ENCODE measurements around the gene KLHL35.

The KLHL35 gene

GRCh38 chr11:75469785-75470405 is 36.9 kb upstream of the KLHL35 start:
- no peak for DNase-seq (ENCODE audit: low read depth)

GRCh38 chr11:75468534-75469340 is 35.7 kb upstream of the KLHL35 start:
- peak; percentile 87 for DNase-seq (ENCODE audit: low read depth)

DNA sequence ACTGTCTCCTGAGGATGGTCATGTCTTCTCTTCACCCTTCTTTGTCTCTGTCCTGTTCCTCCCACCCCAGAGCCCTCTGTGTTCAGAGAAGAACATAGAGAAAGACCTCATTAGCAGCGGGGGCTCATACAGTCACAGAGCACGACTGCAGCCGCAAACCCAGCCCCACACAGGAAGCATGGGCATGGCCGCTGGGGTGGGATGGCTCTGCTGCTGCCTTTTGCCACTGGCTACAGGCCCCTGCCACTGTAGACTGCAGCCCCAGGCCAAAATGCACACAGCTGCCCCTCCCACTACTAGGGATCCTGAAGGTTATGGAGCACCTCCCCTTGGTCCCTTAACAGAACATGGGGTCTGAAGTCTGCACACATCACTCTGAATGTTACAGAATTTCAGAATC is 34.9 kb upstream of the KLHL35 start:
- DNase-seq (ENCODE audit: low read depth): no peak

DNA sequence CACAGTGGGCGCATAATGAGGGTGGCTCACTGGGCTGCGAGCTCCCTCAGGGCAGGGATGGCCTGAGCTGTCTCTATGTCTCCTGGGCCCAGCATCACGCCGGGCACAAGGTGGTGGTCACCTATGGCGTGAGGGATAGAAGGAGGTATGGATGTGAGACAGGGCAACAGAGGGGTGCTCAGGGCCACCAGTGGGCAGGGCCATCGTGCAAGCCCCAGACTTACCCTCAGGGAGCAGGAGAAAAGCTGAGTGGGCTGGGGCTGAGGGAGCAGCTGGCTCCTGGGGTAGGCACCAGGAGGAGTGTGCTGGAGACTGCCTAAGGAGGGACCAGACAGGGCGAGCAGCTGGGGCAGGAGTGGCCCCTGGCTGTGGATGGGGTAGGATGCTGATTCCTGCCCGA is 34.3 kb upstream of the KLHL35 start:
- DNase-seq (ENCODE audit: low read depth): no peak

GRCh38 chr11:75465701-75466531 is 32.9 kb upstream of the KLHL35 start:
- peak; percentile 63 for DNase-seq (ENCODE audit: low read depth)

- no peak for DNase-seq (ENCODE audit: low read depth)
Measured at GRCh38 chr11:75463106-75463774, 30.2 kb upstream of the KLHL35 start.

GRCh38 chr11:75462117-75462653 is 29.2 kb upstream of the KLHL35 start:
- no peak for DNase-seq (ENCODE audit: low read depth)

DNA sequence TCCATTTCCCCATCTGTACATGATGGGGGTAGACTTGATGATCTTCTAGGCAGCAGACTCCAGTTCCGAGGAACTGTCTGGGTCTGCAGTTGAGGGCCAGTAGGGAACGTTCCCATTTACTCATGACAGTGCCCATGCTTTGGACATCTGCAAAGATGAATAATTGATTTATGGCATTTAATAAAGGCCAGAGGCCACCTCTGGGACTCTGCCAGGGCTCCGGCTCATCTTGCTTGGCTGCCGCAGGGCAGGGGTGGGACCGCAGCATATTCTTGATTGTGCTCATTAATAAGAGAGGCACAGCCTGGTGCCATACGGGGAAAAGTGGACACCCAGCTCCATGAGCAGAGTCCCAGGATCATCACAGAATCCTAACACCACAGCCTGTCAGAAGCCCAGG is 28.1 kb upstream of the KLHL35 start:
- DNase-seq (ENCODE audit: low read depth): no peak

GRCh38 chr11:75456596-75457183 is 23.7 kb upstream of the KLHL35 start:
- DNase-seq (ENCODE audit: low read depth): no peak

GRCh38 chr11:75454987-75455386 is 22.0 kb upstream of the KLHL35 start:
- no peak for DNase-seq (ENCODE audit: low read depth)

DNA sequence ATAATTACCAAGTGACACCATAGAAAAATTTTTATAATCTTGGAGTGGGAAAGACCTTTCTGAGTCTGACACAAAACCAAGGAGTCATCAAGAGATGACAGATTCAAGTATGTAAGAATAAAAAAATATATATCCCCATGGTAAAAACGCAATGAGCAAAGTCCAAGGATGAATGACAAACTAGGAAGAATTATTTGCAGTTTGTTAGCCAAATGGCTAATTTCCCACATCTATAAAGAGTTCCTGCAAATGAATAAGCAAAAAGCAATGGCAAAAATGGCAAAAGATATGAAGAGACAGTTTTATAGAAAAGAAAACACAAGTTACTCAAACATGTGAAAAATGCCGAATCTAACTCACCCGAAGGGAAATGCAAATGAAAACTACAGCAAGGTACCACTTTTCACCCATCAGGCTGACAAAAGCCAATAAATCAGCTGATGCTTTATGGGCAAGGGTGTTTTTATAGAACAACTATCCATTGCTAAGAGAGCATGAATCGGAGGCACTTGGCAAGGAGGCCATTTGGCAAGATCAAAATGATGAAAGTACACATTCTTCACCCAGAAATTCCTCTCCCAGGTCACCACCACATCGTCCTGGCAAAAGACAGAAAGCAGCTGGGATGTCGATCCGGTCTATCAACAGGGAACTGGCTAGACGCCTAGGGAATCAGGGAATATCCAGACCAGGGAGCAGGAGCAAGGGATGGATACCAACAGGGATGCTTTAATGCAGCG is 21.1 kb upstream of the KLHL35 start:
- DNase-seq (ENCODE audit: low read depth): peak; percentile 45

DNA sequence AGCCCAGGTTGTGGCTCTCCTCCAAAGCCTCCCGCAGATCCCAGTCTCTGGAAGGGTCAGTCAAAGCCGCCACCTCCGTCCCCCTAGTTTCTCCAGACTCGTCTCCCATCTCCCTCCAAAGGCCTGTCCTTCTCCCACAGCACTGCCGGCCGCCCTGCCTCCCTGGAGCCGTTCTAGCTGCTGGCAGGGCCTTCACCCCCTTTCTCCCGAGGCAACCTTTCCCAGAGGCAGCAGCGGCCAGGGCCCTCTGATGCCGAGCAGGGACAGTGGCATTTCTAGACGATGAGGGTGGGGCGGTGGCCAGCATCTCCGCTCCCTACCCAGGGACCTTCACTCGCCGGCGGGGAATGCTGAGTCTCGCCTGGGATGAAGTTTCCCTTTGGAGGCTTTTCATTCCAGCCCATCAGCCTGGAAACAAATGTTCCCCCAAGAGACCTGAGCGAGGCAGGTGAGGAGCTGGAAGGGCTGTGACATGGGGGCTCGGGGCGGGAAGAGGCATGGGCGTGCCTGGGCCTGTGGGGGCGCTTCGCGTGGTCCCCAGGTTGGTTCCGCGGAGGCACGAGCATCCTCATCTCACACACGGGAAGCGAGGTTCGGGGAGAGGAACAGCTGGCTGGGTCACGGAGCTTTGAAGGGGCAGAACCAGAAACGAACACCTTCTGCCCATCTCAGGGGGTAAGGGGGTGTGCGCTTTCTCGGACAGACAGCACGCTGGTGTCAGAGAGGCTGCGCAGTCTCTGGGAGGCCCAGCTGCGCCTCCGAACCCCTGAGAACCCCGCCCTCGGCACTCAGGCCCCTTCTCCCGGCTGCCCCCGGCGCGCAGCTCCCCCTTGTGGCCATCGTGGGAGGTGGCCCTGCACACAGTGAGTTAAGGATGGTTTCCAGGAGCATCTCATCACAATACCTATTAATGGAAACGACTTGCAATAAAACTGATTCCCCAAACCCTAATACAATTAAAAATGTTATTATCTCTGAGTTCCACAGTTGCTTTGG is 18.1 kb upstream of the KLHL35 start:
- no peak for DNase-seq (ENCODE audit: low read depth)

- DNase-seq (ENCODE audit: low read depth): no peak
Measured at GRCh38 chr11:75450236-75450635, 17.2 kb upstream of the KLHL35 start.

DNA sequence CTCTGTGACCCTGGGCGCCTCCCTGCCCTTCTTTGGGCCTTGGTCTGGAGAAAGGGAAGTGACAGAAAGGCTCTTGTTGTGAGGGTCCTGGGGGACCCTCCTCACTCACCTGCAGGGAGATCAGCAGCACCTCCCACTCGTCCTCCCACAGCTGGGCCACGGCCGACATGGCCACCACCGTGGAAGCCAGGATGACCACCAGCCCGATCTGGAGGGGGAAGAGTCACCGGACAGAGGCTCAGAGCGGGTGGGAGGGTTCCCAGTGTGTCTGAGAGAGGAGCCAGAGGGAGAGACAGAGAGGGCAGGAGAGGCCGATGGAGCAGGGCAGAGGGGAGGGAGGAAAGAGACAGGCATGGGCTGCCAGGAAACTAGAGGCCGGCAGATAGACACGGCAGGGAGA is 16.8 kb upstream of the KLHL35 start:
- no peak for DNase-seq (ENCODE audit: low read depth)

DNA sequence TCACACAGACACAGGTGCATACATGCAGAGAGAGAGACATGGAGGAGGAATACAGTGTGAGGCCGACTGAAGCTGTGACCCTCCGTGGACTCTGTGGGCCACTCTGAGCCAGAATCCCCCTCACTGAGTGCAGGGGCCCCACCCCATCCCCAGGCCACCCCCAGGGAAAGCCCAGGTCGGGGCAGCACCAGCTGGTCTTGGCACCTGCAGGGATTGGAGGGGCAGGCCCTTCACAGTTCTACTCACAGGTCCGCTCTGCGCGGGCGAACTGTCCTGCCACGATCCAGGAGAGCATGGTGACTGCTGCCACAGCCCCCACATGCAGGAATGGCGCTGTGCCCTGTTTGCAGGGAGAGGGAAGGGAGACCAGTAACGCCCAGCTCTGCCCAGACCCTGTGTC is 16.3 kb upstream of the KLHL35 start:
- no peak for DNase-seq (ENCODE audit: low read depth)

GRCh38 chr11:75447415-75447814 is 14.4 kb upstream of the KLHL35 start:
- no peak for DNase-seq (ENCODE audit: low read depth)

DNA sequence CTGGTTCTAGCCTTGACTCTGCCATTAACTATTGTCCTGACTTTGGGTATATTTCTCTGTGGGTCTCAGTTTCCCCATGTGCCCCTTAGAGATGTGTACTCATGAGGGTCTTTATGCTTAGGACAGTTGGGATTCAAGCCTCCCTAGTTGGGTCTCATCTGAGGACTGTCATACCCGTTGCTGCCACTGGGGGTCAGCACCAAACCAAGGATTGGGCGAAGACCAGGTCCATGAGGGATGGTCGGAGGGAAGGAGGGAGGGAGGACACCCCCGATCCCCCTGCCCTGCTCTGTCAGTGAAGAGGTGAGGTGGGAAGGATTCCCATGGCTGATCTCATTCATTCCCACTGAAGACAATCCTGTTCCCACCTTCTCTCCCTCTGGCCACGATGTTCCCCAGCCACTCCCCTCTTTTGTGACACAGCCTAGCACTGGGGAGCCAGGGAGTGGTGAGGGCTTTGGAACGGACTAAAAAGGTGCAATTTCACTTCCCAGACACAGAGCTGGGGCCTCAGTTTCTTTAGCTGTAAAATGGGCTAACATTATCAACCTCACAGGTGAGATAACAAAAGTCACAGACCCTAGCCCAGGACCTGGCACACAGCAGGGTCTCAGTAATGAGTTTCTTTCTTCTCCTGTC is 12.4 kb upstream of the KLHL35 start:
- DNase-seq (ENCODE audit: low read depth): peak; percentile 36

DNA sequence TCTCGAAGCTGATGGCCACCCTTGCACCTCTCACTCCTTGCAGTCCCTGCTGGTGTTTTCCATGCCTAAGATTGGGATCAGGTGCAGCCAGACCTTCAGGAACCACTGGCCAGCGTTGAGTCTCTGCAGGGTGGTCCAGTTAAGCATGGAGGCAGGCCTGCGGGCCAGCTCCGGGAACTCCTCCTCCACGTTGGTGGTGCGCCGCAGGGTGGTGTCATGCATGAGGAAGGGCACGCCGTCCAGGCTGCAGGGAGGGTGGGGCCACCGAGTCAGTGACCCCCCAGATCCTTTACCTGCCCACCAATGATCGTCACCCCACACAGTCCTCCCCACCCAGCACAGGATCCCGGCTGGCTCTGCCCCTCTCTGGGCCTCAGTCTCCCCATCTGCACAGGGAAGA is 10.0 kb upstream of the KLHL35 start:
- DNase-seq (ENCODE audit: low read depth): no peak
